HepG2 (cell line): ENCODE results near the gene STX8. TPM values are rescaled to one million over a fixed set of nuclear protein-coding genes. Genes with fewer than 3 reads are reported as not detected.

Source experiments
- FOXK2 ChIP-seq: fragments of 450-650 bp; IDR thresholded peaks from 2 replicates; pipeline ENCODE4 v1.6.1; 2016
- GATA4 ChIP-seq: sonication (generic); IDR thresholded peaks from 2 replicates; pipeline ENCODE4 v1.6.1; 2016; ENCODE audit warnings: antibody characterized with exemption, low read depth, borderline replicate concordance
- HMG20A ChIP-seq: IDR thresholded peaks from 2 replicates; pipeline ENCODE4 v1.6.1; 2016; ENCODE audit warnings: borderline replicate concordance
- HOXA5 ChIP-seq: sonication (generic); formaldehyde crosslinking; IDR thresholded peaks from 2 replicates; pipeline ENCODE4 v1.4.0; 2020; ENCODE audit warnings: missing genetic modification reagents
- MAF1 ChIP-seq: sonication (generic); formaldehyde crosslinking; IDR thresholded peaks from 2 replicates; pipeline ENCODE4 v1.5.0; 2020; ENCODE audit warnings: missing genetic modification reagents, borderline replicate concordance
- MTA1 ChIP-seq: sonication (generic); formaldehyde crosslinking; IDR thresholded peaks from 2 replicates; pipeline ENCODE4 v1.4.0; 2020; ENCODE audit warnings: missing genetic modification reagents, mild to moderate bottlenecking, borderline replicate concordance
- NFATC3 ChIP-seq: sonication (generic); formaldehyde crosslinking; IDR thresholded peaks from 2 replicates; pipeline ENCODE4 v1.5.1; 2020; ENCODE audit warnings: mild to moderate bottlenecking, missing genetic modification reagents
- NFE2L2 ChIP-seq: fragments of 150-350 bp; IDR thresholded peaks from 2 replicates; pipeline ENCODE4 v1.6.1; 2014; ENCODE audit warnings: low read length
- NONO ChIP-seq, 2 experiments: fragments of 450-650 bp in 1 of 2; sonication (generic) in 1 of 2; formaldehyde crosslinking in 1 of 2; IDR thresholded peaks in 1 of 2; conservative IDR thresholded peaks in 1 of 2; 2 replicates each; pipeline versions ENCODE4 v1.6.1 to v1.8.0; 2017 to 2022; ENCODE audit warnings: mild to moderate bottlenecking in 1 of 2, missing genetic modification reagents in 1 of 2, moderate library complexity in 1 of 2
- RARG ChIP-seq: sonication (generic); formaldehyde crosslinking; IDR thresholded peaks from 2 replicates; pipeline ENCODE4 v1.4.0; 2020; ENCODE audit warnings: low read depth, mild to moderate bottlenecking, missing genetic modification reagents
- RFXAP ChIP-seq: sonication (generic); formaldehyde crosslinking; IDR thresholded peaks from 2 replicates; pipeline ENCODE4 v1.4.0; 2020; ENCODE audit warnings: missing genetic modification reagents, borderline replicate concordance
- RNF2 ChIP-seq: fragments of 450-650 bp; conservative IDR thresholded peaks from 2 replicates; pipeline ENCODE4 v1.6.1; 2016; ENCODE audit warnings: low read depth
- SAFB2 ChIP-seq: sonication (generic); formaldehyde crosslinking; IDR thresholded peaks from 2 replicates; pipeline ENCODE4 v1.5.1; 2020; ENCODE audit warnings: missing genetic modification reagents, low read depth, mild to moderate bottlenecking, borderline replicate concordance
- SATB2 ChIP-seq: sonication (generic); formaldehyde crosslinking; IDR thresholded peaks from 2 replicates; pipeline ENCODE4 v1.5.0; 2020; ENCODE audit warnings: missing genetic modification reagents
- SIN3A ChIP-seq: IDR thresholded peaks from 2 replicates; pipeline ENCODE4 v1.6.1; 2011; ENCODE audit warnings: low read depth, mild to moderate bottlenecking, control low read depth, low read length, borderline replicate concordance
- TP53 ChIP-seq: sonication (generic); formaldehyde crosslinking; conservative IDR thresholded peaks from 2 replicates; pipeline ENCODE4 v1.4.0; 2020; ENCODE audit warnings: missing genetic modification reagents
- ZKSCAN1 ChIP-seq: fragments of 150-350 bp; IDR thresholded peaks from 2 replicates; pipeline ENCODE4 v1.6.1; 2014; ENCODE audit warnings: low read length
- ZNF205 ChIP-seq: IDR thresholded peaks from 2 replicates; pipeline ENCODE4 v1.6.1; 2018; ENCODE audit warnings: missing biosample characterization, missing genetic modification reagents
- ZNF292 ChIP-seq: sonication (generic); formaldehyde crosslinking; IDR thresholded peaks from 2 replicates; pipeline ENCODE4 v1.8.1; 2022; ENCODE audit warnings: mild to moderate bottlenecking, low read depth, missing genetic modification reagents, borderline replicate concordance
- ZNF737 ChIP-seq: sonication (generic); formaldehyde crosslinking; IDR thresholded peaks from 2 replicates; pipeline ENCODE4 v1.5.0; 2020; ENCODE audit warnings: missing genetic modification reagents, mild to moderate bottlenecking, borderline replicate concordance
- ZNF777 ChIP-seq: sonication (generic); formaldehyde crosslinking; IDR thresholded peaks from 2 replicates; pipeline ENCODE4 v1.4.0; 2020; ENCODE audit warnings: missing genetic modification reagents
- ZNF850 ChIP-seq: sonication (generic); formaldehyde crosslinking; conservative IDR thresholded peaks from 2 replicates; pipeline ENCODE4 v1.9.0; 2021; ENCODE audit warnings: mild to moderate bottlenecking, missing genetic modification reagents
- polyA plus RNA-seq, 8 experiments: library from polyadenylated mRNA; depleted of rRNA in 3 of 8; stranded (reverse) in 7 of 8; unstranded in 1 of 8; fragments of >200 nt; fragmentation: Illumina TruSeq in 4 of 8; extraction: Trizol in 4 of 8; gene quantifications; 2 replicates each; pipeline versions ENCODE4 v1.2.1 to v1.2.3, GENCODE V29; 2011 to 2016; ENCODE audit warnings: low read depth in 4 of 8, missing spikeins in 1 of 8, mixed read lengths in 1 of 8; ENCODE audit not compliant: insufficient read depth in 1 of 8
- total RNA-seq, 5 experiments: library from RNA; depleted of rRNA; stranded (reverse); fragments of >200 nt; fragmentation: Illumina TruSeq; extraction: Trizol; gene quantifications; 2 replicates each; pipeline ENCODE4 v1.2.3, GENCODE V29; 2016; ENCODE audit warnings: low read depth in 1 of 5
- TF ChIP-seq, protein P1 (sequence below): sonication (generic); formaldehyde crosslinking; IDR thresholded peaks from 2 replicates; pipeline ENCODE4 v1.5.0; 2020; ENCODE audit warnings: missing genetic modification reagents, mild to moderate bottlenecking, borderline replicate concordance
- TF ChIP-seq, protein P2 (sequence below): sonication (generic); formaldehyde crosslinking; IDR thresholded peaks from 2 replicates; pipeline ENCODE4 v1.5.0; 2020; ENCODE audit warnings: mild to moderate bottlenecking, missing genetic modification reagents, borderline replicate concordance
- TF ChIP-seq, protein P3 (sequence below): sonication (generic); formaldehyde crosslinking; IDR thresholded peaks from 2 replicates; pipeline ENCODE4 v1.4.0; 2020; ENCODE audit warnings: missing genetic modification reagents

STX8 gene
- total and polyA plus RNA-seq, 2 of the 13 experiments (the other 11 are each of a cell fraction or from before 2014, with no cell fraction given), result 36.4 to 53.6 TPM

DNA sequence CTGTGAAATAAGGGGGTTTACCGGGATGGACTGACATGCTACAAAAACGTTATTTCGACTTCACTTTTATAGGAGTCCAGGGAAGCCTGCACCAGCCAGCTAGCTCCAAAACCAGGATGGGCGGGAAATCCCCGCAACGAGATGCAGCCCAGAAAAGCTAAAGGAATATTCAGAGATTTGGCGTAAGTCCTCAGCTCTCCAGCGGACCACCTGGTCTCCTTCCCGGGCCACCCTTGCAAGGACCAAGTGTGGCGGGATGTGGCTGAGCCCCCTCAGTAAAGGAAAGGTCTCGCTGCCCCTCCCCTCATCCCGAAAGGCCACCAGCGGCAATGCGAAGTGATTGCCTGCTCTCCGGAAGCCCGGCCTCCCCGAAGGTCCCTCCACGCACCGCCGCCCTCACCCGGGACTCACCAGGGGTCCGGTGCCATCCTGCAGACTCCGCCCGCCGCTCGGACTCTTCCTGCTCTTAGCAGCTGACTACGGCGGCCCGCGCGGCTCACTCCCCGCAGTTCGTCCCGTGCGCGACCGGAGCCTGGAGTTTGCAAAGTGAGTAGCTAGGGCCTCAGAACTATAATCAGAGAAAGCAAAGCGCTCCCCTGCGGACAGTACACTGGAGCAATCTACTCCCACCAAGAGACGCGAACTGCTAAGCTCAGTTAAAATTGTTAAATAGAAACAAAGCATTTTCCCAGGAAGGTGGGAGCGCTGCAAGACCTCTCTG is at the start of gene STX8 (continued):
- TF ChIP-seq, protein P1, sequence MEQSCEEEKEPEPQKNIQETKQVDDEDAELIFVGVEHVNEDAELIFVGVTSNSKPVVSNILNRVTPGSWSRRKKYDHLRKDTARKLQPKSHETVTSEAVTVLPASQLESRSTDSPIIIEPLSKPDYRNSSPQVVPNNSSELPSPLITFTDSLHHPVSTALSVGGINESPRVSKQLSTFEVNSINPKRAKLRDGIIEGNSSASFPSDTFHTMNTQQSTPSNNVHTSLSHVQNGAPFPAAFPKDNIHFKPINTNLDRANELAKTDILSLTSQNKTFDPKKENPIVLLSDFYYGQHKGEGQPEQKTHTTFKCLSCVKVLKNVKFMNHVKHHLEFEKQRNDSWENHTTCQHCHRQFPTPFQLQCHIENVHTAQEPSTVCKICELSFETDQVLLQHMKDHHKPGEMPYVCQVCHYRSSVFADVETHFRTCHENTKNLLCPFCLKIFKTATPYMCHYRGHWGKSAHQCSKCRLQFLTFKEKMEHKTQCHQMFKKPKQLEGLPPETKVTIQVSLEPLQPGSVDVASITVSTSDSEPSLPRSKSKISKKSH, result peak; percentile 94
- TF ChIP-seq ZKSCAN1, result no peak
- TF ChIP-seq ZNF292 (CRISPR knock-in tag), result peak; percentile 87
- TF ChIP-seq ZNF205 (CRISPR knock-in tag), result peak; percentile 100
- no peak for TF ChIP-seq NONO (IDR thresholded peaks at IDR 0.05)
- TF ChIP-seq NONO (CRISPR knock-in tag; conservative IDR thresholded peaks at IDR 0.05), result peak; percentile 74
- TF ChIP-seq NFATC3 (CRISPR knock-in tag), result no peak
- no peak for TF ChIP-seq HMG20A (CRISPR knock-in tag)
- no peak for TF ChIP-seq FOXK2
- no peak for TF ChIP-seq SATB2 (CRISPR knock-in tag)
- TF ChIP-seq ZNF850 (CRISPR knock-in tag), result no peak
- no peak for TF ChIP-seq NFE2L2
- 0 out of 2 replicates have a peak, but pooled peaks have one; percentile 41 for TF ChIP-seq RNF2
- no peak for TF ChIP-seq ZNF777 (CRISPR knock-in tag)
- no peak for TF ChIP-seq TP53 (CRISPR knock-in tag)
- TF ChIP-seq RARG (CRISPR knock-in tag), result no peak
- peak; percentile 89; the same call in 1 of the 2 replicates for TF ChIP-seq SIN3A
- TF ChIP-seq MAF1 (CRISPR knock-in tag), result no peak
- no peak for TF ChIP-seq RFXAP (CRISPR knock-in tag)
- TF ChIP-seq MTA1, result peak; percentile 43; the same call in 1 of the 2 replicates
- TF ChIP-seq SAFB2, result no peak
- TF ChIP-seq, protein P2, sequence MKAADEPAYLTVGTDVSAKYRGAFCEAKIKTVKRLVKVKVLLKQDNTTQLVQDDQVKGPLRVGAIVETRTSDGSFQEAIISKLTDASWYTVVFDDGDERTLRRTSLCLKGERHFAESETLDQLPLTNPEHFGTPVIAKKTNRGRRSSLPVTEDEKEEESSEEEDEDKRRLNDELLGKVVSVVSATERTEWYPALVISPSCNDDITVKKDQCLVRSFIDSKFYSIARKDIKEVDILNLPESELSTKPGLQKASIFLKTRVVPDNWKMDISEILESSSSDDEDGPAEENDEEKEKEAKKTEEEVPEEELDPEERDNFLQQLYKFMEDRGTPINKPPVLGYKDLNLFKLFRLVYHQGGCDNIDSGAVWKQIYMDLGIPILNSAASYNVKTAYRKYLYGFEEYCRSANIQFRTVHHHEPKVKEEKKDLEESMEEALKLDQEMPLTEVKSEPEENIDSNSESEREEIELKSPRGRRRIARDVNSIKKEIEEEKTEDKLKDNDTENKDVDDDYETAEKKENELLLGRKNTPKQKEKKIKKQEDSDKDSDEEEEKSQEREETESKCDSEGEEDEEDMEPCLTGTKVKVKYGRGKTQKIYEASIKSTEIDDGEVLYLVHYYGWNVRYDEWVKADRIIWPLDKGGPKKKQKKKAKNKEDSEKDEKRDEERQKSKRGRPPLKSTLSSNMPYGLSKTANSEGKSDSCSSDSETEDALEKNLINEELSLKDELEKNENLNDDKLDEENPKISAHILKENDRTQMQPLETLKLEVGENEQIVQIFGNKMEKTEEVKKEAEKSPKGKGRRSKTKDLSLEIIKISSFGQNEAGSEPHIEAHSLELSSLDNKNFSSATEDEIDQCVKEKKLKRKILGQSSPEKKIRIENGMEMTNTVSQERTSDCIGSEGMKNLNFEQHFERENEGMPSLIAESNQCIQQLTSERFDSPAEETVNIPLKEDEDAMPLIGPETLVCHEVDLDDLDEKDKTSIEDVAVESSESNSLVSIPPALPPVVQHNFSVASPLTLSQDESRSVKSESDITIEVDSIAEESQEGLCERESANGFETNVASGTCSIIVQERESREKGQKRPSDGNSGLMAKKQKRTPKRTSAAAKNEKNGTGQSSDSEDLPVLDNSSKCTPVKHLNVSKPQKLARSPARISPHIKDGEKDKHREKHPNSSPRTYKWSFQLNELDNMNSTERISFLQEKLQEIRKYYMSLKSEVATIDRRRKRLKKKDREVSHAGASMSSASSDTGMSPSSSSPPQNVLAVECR, result peak; percentile 93
- peak; percentile 79 for TF ChIP-seq HOXA5 (CRISPR knock-in tag)
- TF ChIP-seq, protein P3, sequence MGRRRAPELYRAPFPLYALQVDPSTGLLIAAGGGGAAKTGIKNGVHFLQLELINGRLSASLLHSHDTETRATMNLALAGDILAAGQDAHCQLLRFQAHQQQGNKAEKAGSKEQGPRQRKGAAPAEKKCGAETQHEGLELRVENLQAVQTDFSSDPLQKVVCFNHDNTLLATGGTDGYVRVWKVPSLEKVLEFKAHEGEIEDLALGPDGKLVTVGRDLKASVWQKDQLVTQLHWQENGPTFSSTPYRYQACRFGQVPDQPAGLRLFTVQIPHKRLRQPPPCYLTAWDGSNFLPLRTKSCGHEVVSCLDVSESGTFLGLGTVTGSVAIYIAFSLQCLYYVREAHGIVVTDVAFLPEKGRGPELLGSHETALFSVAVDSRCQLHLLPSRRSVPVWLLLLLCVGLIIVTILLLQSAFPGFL (CRISPR knock-in tag), result no peak
- TF ChIP-seq GATA4, result no peak
- TF ChIP-seq ZNF737, result no peak
